GM18907 (cell line): ENCODE results near the gene FLT4.

Experiments
- ATAC-seq: cut with Tn5 transposase; IDR thresholded peaks from one replicate; pipeline ENCODE4 v1.9.1; 2021; ENCODE audit warnings: mild to moderate bottlenecking, moderate library complexity; ENCODE audit not compliant: unreplicated experiment

FLT4 gene

GRCh38 chr5:180628211-180628610 is 21.2 kb downstream of the FLT4 start:
- no peak for ATAC-seq

- ATAC-seq: no peak
These were observed 21.8 kb downstream of the FLT4 start for GRCh38 chr5:180627386-180628120.

- ATAC-seq: no peak
These were observed 22.6 kb downstream of the FLT4 start for GRCh38 chr5:180626661-180627385.

GRCh38 chr5:180625791-180626660 is 23.4 kb downstream of the FLT4 start:
- no peak for ATAC-seq

GRCh38 chr5:180625125-180625790 is 24.1 kb downstream of the FLT4 start:
- ATAC-seq: no peak

- ATAC-seq: no peak
These were observed 24.8 kb downstream of the FLT4 start for GRCh38 chr5:180624587-180624986.

GRCh38 chr5:180623844-180624243 is 25.6 kb downstream of the FLT4 start:
- no peak for ATAC-seq

- ATAC-seq: no peak
These were observed 26.0 kb downstream of the FLT4 start for GRCh38 chr5:180623411-180623834.

- ATAC-seq: no peak
These were observed 26.5 kb downstream of the FLT4 start for GRCh38 chr5:180622910-180623309.

- no peak for ATAC-seq
These were observed 28.1 kb downstream of the FLT4 start for GRCh38 chr5:180621311-180621710.

GRCh38 chr5:180620014-180620413 is 29.4 kb downstream of the FLT4 start:
- ATAC-seq: no peak

- no peak for ATAC-seq
These were observed 29.9 kb downstream of the FLT4 start for GRCh38 chr5:180619563-180619915.

GRCh38 chr5:180618829-180619562 is 30.4 kb downstream of the FLT4 start:
- ATAC-seq: no peak

- ATAC-seq: no peak
These were observed 30.9 kb downstream of the FLT4 start for GRCh38 chr5:180618487-180618828.

- no peak for ATAC-seq
These were observed 35.6 kb downstream of the FLT4 start for GRCh38 chr5:180613814-180614188.

- ATAC-seq: no peak
These were observed 36.1 kb downstream of the FLT4 start for GRCh38 chr5:180613188-180613813.

- ATAC-seq: no peak
These were observed 36.7 kb downstream of the FLT4 start for GRCh38 chr5:180612683-180613082.

GRCh38 chr5:180611140-180611850 is 38.1 kb downstream of the FLT4 start:
- ATAC-seq: no peak

- no peak for ATAC-seq
These were observed 39.4 kb downstream of the FLT4 start for GRCh38 chr5:180609817-180610550.
